NCI-H1105 treated with DMSO at 0.1 percent for 48 hours (cell line): ENCODE measurements around the gene GAPDHS.

ENCODE experiments used
- DNase-seq: peaks from one replicate; lab custom pipeline; 2025; lab: John Stamatoyannopoulos, UW

The GAPDHS gene

DNA sequence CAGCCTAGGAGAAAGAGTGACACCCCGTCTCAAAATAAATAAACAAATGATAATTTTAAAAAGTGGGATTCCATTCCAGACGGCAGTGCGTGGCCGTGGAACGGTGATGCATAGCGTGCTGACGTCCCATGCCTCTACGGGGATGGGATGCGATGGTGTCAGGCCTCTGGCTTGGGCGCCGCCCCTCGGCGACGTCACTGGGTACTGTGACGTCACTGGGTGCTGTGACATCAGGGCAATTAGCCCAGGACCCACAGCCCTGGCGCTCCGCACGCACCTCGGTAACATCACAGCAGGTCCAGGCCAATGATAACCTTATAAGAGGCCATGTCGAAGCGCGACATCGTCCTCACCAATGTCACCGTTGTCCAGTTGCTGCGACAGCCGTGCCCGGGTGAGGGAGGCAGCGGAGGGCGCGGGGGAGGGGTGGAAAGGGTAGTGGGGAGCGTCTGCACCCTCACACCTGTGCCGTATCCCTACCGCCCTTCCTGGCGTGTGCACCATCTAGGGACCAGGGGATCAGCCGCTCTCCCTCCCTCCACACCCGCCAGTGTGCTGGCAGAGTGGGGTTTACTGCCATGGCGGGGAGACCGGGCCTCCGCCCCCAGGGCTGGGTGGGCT is at the start of gene GAPDHS:
Gene GAPDHS (plus strand): TSS at position 256 of the 621 bp plus-strand sequence. CDS start 72 bp downstream, at position 328.
- no peak for DNase-seq

DNA sequence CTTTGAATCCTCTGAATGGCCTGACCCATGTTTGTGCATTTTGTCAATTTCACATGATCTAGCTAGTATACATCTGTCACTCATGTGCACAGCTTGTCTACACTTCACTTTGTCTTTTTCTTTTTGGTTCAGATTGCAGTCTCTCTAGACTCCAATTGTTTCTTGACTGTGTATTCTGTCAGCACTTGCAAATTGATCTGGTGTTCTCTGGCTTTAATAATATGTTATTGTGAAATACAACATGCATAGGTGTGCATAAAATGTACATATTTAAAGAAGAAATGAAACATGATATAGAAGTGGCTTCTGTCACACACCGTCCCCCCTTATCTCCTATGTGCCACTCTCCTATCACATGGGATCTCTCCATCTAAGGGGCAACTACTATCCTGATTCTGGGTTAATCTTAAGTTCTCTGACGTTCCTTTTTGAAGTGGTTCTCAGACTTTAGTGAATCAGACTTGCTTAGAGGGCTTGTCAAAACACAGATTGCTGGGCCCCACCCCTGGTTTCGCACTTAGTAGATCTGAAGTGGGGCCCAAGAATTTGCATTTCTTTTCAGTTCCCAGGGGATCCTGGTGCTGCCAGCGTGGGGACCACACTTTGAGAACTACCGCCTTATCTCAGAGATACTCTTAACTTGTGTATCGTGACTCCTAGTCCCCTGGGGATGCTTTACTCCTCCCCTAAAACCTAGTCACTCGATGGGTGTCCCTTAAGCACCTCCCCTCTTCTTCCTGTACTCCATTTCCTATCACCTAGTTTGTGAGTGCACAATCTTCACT is 48.8 kb upstream of the GAPDHS start:
- no peak for DNase-seq

DNA sequence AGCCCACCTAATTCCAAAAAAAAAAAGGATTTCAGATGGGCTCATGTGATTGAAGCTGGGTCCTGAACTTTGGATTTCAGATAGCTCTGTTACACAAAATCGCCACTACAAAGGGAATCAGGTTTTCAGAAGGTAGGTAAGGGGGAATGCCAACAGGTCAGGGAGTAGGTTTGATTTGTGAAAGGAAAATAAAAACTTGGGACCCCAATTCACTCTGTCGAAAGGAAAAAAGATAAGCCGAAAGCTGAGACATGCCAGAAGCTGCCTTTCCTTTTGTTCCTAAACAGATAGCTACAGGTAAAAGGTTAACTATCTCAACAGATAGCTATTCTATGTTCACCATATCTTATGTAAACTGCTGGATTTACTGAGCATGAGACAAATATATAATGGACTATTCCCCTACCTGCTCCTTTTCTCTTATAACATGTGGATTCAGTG is 47.0 kb upstream of the GAPDHS start:
- DNase-seq, result no peak

DNA sequence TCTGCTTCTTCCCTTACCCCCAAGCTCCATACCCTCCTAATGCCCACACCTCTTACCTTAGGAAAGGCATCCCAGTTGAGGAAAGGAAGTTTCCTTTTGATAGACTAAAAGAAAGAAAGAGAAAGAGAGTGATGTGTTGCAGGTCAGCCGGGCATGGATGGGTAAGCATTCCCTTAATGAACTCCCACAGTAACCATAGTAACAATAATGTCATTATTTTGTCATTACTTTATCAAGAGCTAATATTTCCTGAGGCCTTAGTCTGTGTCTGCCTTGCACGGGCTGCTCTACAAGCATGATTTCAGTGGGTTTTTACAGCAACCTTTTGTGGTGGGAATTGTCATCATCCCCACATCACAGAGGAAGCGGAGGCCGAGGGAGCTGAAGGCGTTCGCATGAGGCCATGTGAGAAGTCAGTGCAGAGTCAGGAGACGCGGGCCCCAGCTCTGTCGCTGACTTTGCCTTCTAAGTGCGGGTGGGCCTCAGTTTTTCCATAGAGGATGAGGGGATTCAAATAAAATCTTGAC is 45.5 kb upstream of the GAPDHS start:
- no peak for DNase-seq

DNA sequence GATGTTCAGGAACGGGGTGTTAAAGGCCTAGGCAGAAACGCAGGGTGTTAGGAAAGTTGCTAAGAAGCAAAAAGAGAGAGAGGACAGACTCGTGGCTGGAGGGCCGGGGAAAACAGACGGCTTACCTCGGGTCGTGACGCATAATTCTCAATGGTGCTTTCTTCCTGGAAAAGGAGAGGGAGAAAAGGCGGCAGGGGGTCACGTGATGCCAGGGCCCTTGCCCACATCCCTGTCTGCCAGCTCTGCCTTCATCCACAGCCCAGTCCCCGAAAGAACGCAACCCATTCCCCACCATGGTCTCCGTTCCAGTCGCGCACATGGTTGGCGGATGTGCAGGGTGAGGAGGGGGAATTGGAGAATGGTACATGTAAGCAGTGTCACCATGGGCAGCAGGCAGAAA is 44.6 kb upstream of the GAPDHS start:
- DNase-seq, result no peak

DNA sequence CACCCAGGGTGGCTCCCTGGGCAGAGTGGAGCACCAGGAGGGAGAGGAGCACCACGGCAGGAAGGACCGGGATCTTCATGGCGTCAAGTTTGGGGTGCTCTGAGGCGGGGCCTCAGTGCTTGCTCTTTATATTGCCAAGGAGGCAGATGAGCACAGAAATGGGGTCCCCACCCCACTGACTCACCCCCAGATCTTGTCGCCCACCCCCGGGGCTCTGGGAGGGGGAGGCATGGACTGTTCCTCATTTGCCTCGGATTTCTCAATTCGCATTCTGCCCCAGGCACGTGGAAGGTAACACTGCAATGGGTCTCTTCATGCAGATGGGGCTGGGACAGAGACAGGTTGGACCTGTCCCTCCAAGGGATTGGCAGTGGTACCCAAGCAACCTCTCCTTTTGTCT is 42.9 kb upstream of the GAPDHS start, which contains the start of gene KRTDAP:
Gene KRTDAP (minus strand): TSS at position 101 of the 400 bp plus-strand sequence. CDS start 22 bp downstream, at position 79.
- no peak for DNase-seq

DNA sequence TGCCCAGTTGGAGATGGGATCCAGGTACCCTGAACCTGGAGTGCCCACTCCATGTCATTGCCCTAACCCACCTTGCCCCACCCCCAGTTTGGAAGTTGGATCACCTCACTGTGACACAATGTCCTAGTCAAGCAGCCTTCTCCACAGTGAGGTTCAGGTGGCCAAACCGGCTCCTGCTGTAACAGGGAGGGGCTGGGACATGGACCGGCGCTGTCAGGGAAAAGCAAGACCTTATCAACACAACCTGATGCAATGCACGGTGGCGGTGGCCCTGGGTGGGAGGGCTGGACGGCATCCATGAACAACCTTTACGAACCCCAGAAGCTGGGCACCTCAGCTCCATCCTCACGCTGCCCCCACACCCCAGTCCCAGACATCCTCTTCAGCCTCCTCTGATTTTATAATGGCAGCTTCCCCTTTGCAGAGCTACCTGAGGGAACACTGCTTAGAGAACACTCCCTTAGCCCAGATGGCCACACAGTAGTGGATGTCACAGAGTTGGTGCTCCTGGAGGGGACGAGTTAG is 41.4 kb upstream of the GAPDHS start:
- DNase-seq, result no peak

DNA sequence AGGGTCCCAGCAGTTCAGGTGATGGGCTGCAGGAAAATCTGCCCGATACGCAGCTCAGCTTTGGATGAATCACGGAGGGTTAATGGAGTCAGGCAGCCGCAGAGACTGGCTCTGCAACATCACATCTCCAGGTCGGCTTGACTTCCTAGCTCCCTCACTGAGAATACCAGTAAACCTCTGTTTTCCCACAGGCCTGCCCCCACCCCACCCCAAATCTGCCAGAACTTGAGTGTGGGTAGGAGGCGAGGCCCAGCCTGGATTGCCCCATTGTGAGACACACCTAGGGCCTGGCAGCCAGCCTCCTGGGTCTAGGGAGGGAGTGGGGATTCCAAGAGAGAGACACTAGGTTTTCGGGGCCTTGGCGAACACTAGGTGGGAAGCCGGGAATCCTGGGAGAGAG is 39.3 kb upstream of the GAPDHS start:
- no peak for DNase-seq

DNA sequence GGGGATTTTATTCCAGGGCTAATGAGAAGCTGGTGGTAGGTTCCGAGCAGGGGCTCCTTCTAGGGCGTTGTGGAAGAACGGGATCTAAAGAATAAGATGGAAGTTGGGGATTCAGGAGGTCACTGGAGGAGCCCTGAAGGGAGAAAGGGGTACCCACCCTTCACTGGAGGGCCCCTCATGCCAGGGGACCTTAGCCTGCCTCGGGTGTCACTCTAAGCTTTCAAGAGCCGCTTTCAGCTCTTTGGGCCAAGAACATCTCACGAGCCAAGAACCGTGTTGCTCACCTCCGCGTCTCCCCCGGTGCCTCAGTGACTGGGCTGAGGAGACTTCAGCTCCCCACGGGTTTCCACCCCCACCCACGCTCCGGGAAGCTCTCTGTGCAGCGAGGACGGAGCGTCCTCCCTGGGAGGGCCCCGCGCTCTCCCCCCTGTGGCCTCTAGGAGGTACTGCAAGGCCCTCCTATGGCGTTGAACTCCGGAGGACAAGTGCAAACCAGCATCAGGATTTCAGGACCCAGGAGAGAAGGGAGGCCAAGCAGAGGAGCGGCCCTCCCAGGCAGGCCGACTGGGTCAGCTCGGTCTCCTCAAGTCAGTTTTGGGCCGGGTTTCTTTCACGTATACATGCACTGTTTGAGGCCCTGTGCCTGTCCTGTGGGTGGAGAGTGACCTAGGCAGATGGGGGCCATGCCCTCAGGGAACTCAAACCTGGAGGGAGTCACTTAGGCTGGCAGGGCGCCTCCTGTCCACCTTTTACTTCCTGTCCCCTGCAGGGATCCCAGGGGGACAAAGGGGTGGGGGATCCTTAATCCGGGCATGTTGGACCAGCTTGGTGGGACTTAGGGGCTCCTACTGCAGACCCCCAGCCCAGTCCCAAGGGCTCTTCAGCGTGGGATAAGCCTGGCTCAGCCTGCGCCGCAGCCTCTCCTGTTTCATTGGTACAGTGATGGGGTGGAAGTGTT is 37.9 kb upstream of the GAPDHS start:
- DNase-seq, result peak; percentile 45

DNA sequence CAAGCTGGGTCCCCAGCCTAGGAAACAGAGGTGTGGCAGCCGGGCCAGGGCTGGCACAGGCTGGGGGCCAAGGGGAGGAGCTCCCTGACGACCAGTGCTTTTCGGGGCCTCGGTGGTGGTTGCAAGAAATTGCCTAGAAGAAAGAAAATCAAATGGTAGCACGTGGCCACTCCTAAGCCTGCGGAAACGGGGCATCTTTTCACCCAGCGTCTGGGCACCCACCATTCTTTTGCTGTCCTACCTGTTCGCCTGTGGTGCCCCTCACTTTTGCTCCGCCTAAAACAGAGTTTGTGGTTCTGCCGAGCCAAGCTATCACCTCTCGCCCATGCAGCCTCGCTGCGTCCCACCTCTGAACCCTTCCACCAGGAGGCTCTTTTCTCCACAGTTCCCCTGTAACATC is 35.9 kb upstream of the GAPDHS start:
- DNase-seq, result no peak

DNA sequence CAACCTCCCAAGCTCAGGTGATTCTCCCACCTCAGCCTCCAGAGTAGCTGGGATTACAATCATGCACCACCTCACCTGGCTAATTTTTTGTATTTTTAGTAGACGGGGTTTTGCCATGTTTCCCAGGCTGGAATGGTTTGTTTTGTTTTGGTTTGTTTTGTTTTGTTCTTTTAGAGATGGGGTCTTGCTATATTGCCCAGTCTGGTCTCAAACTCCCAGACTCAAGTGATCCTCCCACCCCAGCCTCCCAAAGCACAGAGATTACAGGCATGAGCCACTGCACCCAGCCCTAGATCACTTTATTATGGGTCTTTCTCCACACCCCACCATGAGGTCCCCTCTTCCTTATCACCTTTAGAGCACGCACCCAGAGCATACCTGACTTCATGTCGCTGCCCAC is 35.0 kb upstream of the GAPDHS start:
- DNase-seq, result no peak

DNA sequence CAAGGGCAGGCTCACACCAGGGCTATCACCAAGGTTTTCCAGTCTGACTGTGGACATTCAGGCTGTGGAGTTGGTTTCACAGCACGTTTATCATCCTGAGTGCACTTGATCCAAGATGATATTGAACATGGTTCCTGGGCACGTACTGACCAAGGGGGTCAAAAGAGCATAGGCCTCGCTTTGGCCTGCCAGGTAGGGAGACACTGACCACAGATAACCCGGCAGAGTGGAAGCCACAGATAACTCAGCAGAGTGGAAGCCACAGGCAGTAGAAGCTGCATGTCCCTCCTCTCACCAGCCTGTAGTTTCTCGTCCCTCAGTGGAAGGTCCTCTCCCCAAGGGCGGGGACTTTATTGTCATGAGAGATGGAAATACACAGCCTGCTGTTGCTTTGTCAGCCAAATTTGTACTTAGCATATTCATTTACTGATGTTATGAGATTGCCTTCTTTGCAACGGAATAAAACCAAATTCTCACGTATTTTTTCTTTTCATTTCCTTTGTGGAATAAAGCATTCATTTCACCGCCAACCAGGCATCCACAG is 34.2 kb upstream of the GAPDHS start:
- DNase-seq, result no peak

DNA sequence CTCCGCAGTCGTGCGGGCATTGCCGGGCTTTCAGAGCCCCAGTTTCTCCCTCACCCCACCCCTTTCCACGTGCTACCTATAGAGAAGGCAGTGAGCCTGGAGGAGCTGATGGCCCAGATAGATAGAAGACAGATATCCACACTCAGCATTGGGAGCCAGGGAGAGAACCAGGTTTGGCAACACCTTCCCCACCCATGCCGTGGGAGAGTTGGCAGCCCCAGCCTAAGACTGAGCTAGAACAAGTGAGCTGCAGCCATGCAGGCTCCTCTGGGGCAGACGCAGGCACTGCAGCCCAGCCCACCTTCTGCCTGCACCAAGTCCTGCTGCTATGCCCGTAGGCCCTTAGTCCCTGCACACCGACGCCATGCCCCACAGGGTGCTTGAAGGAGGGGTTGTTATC is 32.6 kb upstream of the GAPDHS start:
- no peak for DNase-seq

DNA sequence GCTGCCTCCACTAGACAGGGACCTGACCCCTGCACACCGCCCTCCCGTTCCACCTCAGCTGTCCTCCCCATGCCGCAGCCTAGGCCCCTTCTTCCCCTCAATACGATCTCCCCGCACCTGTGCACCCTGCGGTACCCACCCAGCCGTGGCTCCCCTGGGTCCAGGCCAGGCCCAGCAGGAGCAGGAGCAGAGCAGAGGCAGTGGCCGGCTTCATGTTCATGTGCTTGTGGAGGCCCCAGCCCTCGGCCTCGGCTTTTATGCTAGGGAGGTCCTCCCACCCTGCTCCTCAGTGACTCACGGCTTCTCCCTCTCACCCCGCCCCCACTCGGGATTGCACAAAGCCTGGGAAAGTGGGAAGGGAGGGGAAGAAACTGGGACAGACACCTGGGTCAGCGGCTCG is 31.6 kb upstream of the GAPDHS start:
- no peak for DNase-seq

DNA sequence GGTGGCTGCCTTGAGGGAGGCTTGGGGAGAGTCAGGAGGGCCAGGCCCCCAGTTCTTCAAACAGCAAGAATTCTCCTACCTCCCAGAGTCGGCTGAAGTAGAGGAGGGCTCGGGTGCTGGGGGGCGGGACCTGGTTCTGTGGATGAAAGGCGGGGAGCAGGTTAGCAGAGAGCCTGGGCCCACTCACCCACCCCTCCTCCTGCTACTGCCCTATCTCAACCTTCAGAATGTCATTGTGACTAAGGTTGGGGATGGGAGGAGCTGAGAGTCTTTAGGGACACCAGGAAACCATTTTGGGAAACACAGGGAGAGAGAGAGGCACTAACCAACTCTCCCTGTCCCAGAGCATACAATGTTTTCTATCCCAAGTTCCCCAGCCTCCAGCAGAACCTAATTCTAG is 30.5 kb upstream of the GAPDHS start:
- DNase-seq, result no peak

DNA sequence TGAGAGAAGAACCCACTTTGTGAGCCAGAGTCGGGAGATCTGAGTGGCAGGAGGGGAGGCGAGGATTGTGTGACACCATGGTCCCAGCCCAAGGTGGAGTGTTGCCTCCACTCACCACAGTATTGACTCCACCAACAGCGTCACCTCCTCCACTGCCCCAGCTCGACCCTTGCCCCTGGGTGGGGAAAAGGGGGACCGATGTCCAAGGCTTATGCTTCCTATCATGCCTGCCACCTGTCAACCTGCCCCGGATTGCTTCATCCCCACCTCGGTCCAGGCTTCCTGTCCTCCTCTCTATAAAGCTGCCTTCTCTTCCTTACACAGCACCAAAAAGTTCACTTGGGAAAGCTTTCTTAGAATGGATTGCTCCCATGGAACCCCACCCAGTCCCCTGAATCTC is 27.2 kb upstream of the GAPDHS start:
- no peak for DNase-seq

DNA sequence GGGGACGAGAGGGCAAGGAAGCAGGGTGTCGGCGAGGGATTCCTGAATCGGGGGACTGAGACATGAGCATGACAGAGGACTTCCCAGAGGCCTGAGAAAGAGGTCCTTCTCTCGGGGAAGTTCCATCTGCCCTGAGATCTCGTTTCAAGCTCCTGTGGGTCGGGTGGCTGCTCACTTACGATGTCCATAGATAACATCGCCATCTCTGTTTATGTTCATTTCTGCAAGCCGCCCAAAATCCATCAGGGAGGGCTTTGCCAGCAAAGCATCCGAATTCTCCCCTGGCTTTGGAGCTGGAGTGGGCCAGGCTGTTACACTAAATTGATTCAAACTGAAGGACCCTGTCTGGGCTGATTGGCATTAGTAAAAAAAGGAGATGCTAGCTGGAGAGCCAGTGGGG is 25.7 kb upstream of the GAPDHS start:
- DNase-seq, result no peak

DNA sequence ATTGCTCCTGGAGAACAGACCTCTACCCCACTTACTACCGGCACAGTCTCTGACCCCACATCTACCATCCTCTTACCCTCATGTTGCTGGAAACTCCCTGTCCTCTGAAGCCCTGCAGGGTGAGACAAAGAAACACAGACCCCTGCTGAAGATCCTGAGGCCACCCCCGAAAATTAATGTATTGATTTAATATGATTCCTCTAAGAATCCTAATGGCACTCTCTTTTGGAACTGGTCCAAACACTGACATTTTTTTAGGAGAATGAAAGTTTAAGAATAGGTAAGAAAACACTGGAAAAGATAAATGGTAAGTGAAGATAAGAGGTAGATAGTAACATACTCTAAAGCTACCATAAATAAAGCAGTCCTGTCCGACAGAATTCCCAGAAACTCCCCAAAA is 25.1 kb upstream of the GAPDHS start:
- DNase-seq, result no peak

DNA sequence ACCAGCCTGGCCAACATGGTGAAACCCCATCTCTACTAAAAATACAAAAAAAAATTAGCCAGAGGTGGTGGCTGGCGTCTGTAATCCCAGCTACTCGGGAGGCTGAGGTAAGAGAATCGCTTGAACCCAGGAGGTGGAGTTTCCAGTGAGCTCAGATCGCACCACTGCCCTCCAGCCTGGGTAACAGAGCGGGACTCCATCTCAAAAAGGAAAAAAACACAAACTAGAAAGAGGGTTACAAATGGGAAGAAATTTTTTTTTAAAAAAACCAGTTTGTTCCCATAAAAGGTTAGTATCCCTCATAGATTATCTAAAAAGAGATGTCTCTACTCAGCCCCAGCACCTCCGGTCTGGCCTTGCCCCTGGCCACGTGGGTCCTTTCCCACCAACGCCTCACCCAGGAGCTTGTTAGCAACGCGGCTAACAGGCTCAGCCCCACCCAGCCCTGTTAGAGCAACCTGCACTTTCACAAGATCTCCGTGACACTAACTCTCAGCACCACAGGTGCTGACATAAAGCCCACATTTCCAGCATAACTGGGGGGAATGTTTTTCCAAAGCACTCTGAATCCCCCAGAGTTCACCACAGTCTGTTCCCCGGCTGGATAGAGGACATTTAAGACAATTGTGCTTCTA is 24.1 kb upstream of the GAPDHS start:
- DNase-seq, result peak; percentile 64

DNA sequence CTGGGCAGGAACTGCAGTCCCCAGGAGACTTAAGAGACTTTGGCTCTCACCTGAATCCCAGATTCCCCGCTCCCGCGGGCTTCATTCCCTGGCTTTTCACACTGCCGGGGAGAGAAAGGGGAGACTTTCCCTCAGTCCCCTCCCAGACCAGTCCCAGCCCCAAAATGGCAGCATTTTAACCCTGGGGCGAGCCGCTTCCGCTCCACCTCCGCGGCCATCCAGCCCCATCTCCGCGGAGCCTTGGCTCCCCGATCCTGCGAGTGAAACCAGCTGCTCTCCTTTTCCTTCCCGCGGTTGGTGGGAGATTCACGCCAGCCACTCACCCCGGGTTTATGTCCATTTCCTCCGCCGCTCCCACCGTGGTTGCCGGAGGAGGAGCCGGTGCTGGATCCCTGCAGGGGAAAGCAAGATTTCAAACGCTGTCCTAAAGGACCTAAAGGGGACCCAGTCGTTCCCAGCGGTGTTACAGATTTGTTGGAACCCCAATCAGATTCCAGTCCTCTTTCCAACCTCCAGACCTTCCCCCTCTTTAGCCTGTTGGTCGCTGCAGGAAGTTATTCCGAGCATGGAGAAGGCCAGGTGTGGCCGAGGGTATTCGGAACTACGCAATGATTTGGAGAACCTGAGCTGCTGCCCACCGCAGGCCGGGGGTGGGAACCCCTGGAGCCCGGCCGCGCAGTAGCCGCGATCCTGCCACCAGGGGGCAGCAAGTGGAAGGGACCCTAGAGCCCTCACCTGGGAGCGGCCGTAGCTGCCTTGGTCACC is 23.2 kb upstream of the GAPDHS start:
- peak; percentile 81 for DNase-seq

DNA sequence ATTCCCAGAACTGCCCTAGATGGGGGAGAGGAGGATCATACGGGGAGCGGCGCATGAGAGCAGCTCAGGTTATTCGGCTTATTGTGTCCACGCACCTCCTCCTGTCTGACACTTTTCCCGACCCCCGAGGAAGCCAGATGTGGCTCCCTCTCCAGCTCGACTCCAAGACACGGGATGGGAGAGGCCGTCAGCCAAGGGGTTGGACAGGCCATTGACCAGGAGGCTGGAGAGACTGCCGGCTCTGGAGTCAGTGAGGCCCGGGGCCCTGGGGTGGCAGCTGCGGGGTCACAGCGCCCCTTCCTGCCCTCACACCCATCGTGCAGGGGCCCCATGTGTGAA is 22.7 kb upstream of the GAPDHS start:
- DNase-seq, result no peak
